Umbilical cord (tissue), 1 donor: ENCODE data around the gene MAP7D1. TPM values are rescaled to one million over a fixed set of nuclear protein-coding genes. Genes with fewer than 3 reads are reported as not detected.

Experiments
- total RNA-seq: library from RNA; depleted of rRNA; stranded (reverse); fragments of >200 nt; gene quantifications from one replicate; pipeline ENCODE4 v1.2.3, GENCODE V29; 2014; ENCODE audit warnings: low replicate concordance; ENCODE audit not compliant: insufficient read depth

MAP7D1 gene
- total RNA-seq, 1 donor from 2014 or later: 64.0 TPM

Other genes with a start within 250 kb of the MAP7D1 start
- gene AGO3, start 225.1 kb upstream of the MAP7D1 start, total RNA-seq: 51.3 TPM
- gene TEKT2, start 72.1 kb upstream of the MAP7D1 start, total RNA-seq: not detected
- gene ADPRS, start 67.3 kb upstream of the MAP7D1 start, total RNA-seq: 37.8 TPM
- 110 TPM for gene COL8A2, start 30.9 kb upstream of the MAP7D1 start, total RNA-seq
- gene TRAPPC3, start 6.7 kb upstream of the MAP7D1 start, total RNA-seq: 38.5 TPM
- 53.4 TPM for gene THRAP3, start 68.3 kb downstream of the MAP7D1 start, total RNA-seq
- 11.3 TPM for gene SH3D21, start 150.2 kb downstream of the MAP7D1 start, total RNA-seq
- 67.7 TPM for gene EVA1B, start 167.5 kb downstream of the MAP7D1 start, total RNA-seq
- gene STK40, start 229.8 kb downstream of the MAP7D1 start, total RNA-seq: 12.0 TPM
- gene LSM10, start 241.7 kb downstream of the MAP7D1 start, total RNA-seq: 10.4 TPM